Tibial artery (tissue), 4 donors: ENCODE measurements around the gene MIR17HG.

Source experiments
- DNase-seq, 2 donors: peaks; one replicate each; pipeline ENCODE4 v3.0.0-alpha.2; 2019
- H3K27ac ChIP-seq, 2 donors: fragments of 200-600 bp; sonication (generic) in 1 of 2; 1 replicate in 1 of 2; 2 replicates in 1 of 2; pipeline ENCODE4 v1.5.1; 2018 to 2019; ENCODE audit warnings: mild to moderate bottlenecking in 1 of 2
- H3K27me3 ChIP-seq, 2 donors: fragments of 200-600 bp; sonication (generic) in 1 of 2; one replicate each; pipeline versions ENCODE4 v1.5.1 to v1.6.0; 2016 to 2019
- H3K36me3 ChIP-seq, 3 donors: fragments of 200-600 bp; sonication (generic) in 2 of 3; one replicate each; pipeline ENCODE4 v1.5.1; 2016 to 2019; ENCODE audit warnings: mild to moderate bottlenecking in 2 of 3
- H3K4me1 ChIP-seq, 4 donors: fragments of 200-600 bp; sonication (generic) in 2 of 4; 1 replicate in 3 of 4; 2 replicates in 1 of 4; pipeline ENCODE4 v1.5.1; 2016 to 2019
- H3K4me3 ChIP-seq, 2 donors: fragments of 200-600 bp; sonication (generic) in 1 of 2; 1 replicate in 1 of 2; 2 replicates in 1 of 2; pipeline ENCODE4 v1.5.1; 2018 to 2019; ENCODE audit warnings: mild to moderate bottlenecking in 2 of 2
- H3K9me3 ChIP-seq, 3 donors: fragments of 200-600 bp; sonication (generic) in 1 of 3; one replicate each; pipeline ENCODE4 v1.5.1; 2016 to 2019
- intact Hi-C: fragments of 100-400 bp; cut with DNase I; formaldehyde crosslinking; loops from one replicate; pipeline ENCODE4 v1.15.0; 2023; ENCODE audit warnings: low total_unique reads
- TF ChIP-seq, protein P1 (sequence below), 2 experiments: fragments of 200-600 bp in 1 of 2; fragments of 450-650 bp in 1 of 2; IDR thresholded peaks; one replicate each; pipeline ENCODE4 v1.5.1; 2017 to 2019; ENCODE audit warnings: antibody characterized with exemption in 2 of 2, mild to moderate bottlenecking in 1 of 2, moderate library complexity in 1 of 2

MIR17HG gene

GRCh38 chr13:91360246-91360751 lies 12.8 kb downstream of the MIR17HG start:
- Histone ChIP-seq H3K27ac (no peak overlapping the region), H3K9me3 (no peaks in the 10 kb centered on the region), H3K4me3 (no peak overlapping the region), H3K36me3 (peaks cover 0 to 20% (median 1%) of the 10 kb centered on the region in 3 donors), H3K4me1 (peaks cover 0 to 21% (median 3%) of the 10 kb centered on the region in 4 donors), H3K27me3 (no peaks in the 10 kb centered on the region)
- intact Hi-C loops, result no loop called here
- DNase-seq, result no peak
- TF ChIP-seq, protein P1, sequence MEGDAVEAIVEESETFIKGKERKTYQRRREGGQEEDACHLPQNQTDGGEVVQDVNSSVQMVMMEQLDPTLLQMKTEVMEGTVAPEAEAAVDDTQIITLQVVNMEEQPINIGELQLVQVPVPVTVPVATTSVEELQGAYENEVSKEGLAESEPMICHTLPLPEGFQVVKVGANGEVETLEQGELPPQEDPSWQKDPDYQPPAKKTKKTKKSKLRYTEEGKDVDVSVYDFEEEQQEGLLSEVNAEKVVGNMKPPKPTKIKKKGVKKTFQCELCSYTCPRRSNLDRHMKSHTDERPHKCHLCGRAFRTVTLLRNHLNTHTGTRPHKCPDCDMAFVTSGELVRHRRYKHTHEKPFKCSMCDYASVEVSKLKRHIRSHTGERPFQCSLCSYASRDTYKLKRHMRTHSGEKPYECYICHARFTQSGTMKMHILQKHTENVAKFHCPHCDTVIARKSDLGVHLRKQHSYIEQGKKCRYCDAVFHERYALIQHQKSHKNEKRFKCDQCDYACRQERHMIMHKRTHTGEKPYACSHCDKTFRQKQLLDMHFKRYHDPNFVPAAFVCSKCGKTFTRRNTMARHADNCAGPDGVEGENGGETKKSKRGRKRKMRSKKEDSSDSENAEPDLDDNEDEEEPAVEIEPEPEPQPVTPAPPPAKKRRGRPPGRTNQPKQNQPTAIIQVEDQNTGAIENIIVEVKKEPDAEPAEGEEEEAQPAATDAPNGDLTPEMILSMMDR (IDR thresholded peaks at IDR 0.05), result no peak

GRCh38 chr13:91361755-91362271 lies 14.3 kb downstream of the MIR17HG start:
- peaks cover 0 to 21% (median 3%) of the 10 kb centered on the region in 4 donors for H3K4me1 ChIP-seq
- H3K4me3 ChIP-seq, result no peak overlapping the region
- no peaks in the 10 kb centered on the region for H3K27me3 ChIP-seq
- no peak overlapping the region for H3K27ac ChIP-seq
- TF ChIP-seq, protein P1 (IDR thresholded peaks at IDR 0.05), result no peak
- intact Hi-C loops, result no loop called here
- peaks cover 0 to 8% (median 0%) of the 10 kb centered on the region in 3 donors for H3K36me3 ChIP-seq
- H3K9me3 ChIP-seq, result no peaks in the 10 kb centered on the region
- no peak for DNase-seq

DNA sequence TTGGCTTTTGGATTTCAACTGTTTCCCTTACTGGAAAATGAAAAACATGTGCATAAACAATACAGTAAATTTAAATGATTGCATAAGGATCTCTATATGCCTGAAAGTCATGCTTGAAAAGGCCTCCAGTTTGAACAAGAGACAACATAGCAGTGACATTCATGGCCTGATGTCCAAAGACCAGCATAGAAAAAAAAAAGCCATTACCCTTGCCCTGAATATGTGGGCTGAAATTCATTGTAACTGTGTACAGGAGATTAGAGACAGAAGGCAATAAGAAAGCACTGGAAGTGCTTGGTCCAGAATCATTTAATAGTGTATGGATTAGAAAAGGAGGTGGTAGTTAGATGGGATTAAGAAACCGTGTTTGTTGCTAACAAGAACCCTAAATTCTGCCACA lies 15.4 kb downstream of the MIR17HG start:
- Histone ChIP-seq H3K27me3 (no peaks in the 10 kb centered on the region), H3K4me3 (no peak overlapping the region), H3K36me3 (no peaks in the 10 kb centered on the region), H3K4me1 (peaks cover 0 to 21% (median 3%) of the 10 kb centered on the region in 4 donors), H3K27ac (no peak overlapping the region), H3K9me3 (no peaks in the 10 kb centered on the region)
- TF ChIP-seq, protein P1 (IDR thresholded peaks at IDR 0.05), result no peak
- no peak for DNase-seq
- intact Hi-C loops, result no loop called here

GRCh38 chr13:91368101-91368500 lies 20.6 kb downstream of the MIR17HG start:
- H3K36me3 ChIP-seq, result no peaks in the 10 kb centered on the region
- no peak overlapping the region for H3K27ac ChIP-seq
- no peaks in the 10 kb centered on the region for H3K27me3 ChIP-seq
- intact Hi-C loops, result no loop called here
- TF ChIP-seq, protein P1 (IDR thresholded peaks at IDR 0.05), result no peak
- no peaks in the 10 kb centered on the region for H3K9me3 ChIP-seq
- no peak overlapping the region for H3K4me3 ChIP-seq
- H3K4me1 ChIP-seq, result no peaks in the 10 kb centered on the region
- DNase-seq, result no peak

DNA sequence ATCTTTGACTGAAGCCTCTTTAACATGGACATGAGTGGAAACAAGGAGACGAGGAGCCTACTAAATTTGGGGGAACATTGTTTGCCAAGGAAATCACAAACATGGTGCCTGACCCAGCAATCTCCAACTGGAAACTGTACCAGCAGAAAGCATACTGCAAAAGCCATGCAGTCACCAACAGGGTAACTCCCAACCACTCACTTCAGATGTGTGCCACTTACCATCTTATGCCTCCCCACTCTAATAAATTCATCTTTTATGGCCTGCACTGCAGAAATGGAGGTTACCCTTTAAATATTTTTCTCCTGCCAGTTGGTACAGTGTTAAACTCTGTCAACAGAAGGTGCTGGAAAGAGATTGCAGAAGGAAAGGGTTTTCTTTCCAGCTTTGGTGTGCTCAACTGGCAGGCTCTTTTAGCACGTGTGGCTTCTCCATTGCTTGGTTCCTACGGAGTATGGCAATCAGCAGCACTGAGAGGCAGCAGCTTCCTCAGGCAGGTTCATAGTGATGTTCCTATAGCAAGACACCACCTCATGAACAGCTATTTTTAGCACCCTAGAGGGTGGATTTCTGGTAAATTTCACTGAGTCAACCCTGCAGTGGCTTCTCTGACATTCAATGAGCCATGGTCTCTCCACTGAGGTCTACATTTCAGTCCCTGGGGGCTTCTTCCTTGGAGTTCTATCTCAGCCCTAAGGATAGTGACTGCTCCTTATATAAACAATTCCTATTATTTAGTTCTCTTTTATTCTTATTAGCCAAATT lies 21.4 kb downstream of the MIR17HG start:
- TF ChIP-seq, protein P1 (IDR thresholded peaks at IDR 0.05), result no peak
- H3K27ac ChIP-seq, result no peak overlapping the region
- H3K27me3 ChIP-seq, result no peaks in the 10 kb centered on the region
- no peaks in the 10 kb centered on the region for H3K4me1 ChIP-seq
- H3K36me3 ChIP-seq, result no peaks in the 10 kb centered on the region
- H3K9me3 ChIP-seq, result no peaks in the 10 kb centered on the region
- intact Hi-C loops, result no loop called here
- H3K4me3 ChIP-seq, result no peak overlapping the region
- no peak for DNase-seq
